Vagina (tissue), 2 donors: Measurements from ENCODE around the gene MOCS2. TPM values are rescaled to one million over a fixed set of nuclear protein-coding genes. Genes with fewer than 3 reads are reported as not detected.

Experiments used
- DNase-seq, 2 donors: peaks; one replicate each; pipeline ENCODE4 v3.0.0-alpha.2; 2017; ENCODE audit errors: extremely low spot score in 2 of 2
- H3K27ac ChIP-seq: fragments of 200-600 bp; sonication (generic); one replicate; pipeline ENCODE4 v1.5.1; 2019
- H3K27me3 ChIP-seq: fragments of 200-600 bp; sonication (generic); one replicate; pipeline ENCODE4 v1.5.1; 2019
- H3K36me3 ChIP-seq, 2 donors: fragments of 200-600 bp; sonication (generic); one replicate each; pipeline ENCODE4 v1.5.1; 2017 to 2019
- H3K4me1 ChIP-seq: fragments of 200-600 bp; sonication (generic); one replicate; pipeline ENCODE4 v1.5.1; 2019
- H3K4me3 ChIP-seq, 2 donors: fragments of 200-600 bp; sonication (generic); 1 replicate in 1 of 2; 2 replicates in 1 of 2; pipeline ENCODE4 v1.5.1; 2016 to 2019
- H3K9me3 ChIP-seq: fragments of 200-600 bp; sonication (generic); one replicate; pipeline ENCODE4 v1.5.1; 2019
- CTCF ChIP-seq, 3 experiments: fragments of 450-650 bp in 2 of 3; fragments of 200-600 bp in 1 of 3; sonication (generic) in 1 of 3; IDR thresholded peaks; one replicate each; pipeline ENCODE4 v1.5.1; 2017 to 2019; ENCODE audit warnings: antibody characterized with exemption in 3 of 3, mild to moderate bottlenecking in 2 of 3, moderate library complexity in 2 of 3
- POLR2A ChIP-seq, 2 donors: fragments of 450-650 bp; IDR thresholded peaks; one replicate each; pipeline ENCODE4 v1.6.1; 2017; ENCODE audit warnings: antibody characterized with exemption in 2 of 2, mild to moderate bottlenecking in 2 of 2, moderate library complexity in 2 of 2
- POLR2AphosphoS5 ChIP-seq, 2 donors: sonication (generic); formaldehyde crosslinking; IDR thresholded peaks; one replicate each; pipeline ENCODE4 v1.9.0; 2017; ENCODE audit warnings: antibody characterized with exemption in 2 of 2, mild to moderate bottlenecking in 2 of 2, low read depth in 1 of 2; ENCODE audit not compliant: insufficient read depth in 1 of 2
- intact Hi-C: fragments of 100-400 bp; cut with DNase I; formaldehyde crosslinking; loops from one replicate; pipeline ENCODE4 v1.15.1; 2023
- total RNA-seq: library from RNA; depleted of rRNA; stranded (reverse); fragments of >200 nt; gene quantifications from one replicate; pipeline ENCODE4 v1.2.3, GENCODE V29; 2016

The MOCS2 gene
- total RNA-seq, 1 donor from 2014 or later = 33.1 TPM

GRCh38 chr5:53128481-53128880 lies 18.9 kb upstream of the MOCS2 start:
- intact Hi-C loops = no loop called here

GRCh38 chr5:53127107-53127506 lies 17.6 kb upstream of the MOCS2 start:
- intact Hi-C loops = no loop called here
- TF ChIP-seq POLR2AphosphoS5 (IDR thresholded peaks at IDR 0.05; ENCODE audit: insufficient read depth in 1 of 2, low read depth in 1 of 2) (no peak), POLR2A (IDR thresholded peaks at IDR 0.05) (no peak), CTCF (IDR thresholded peaks at IDR 0.05) (no peak)
- no peaks in the 10 kb centered on the region for H3K9me3 ChIP-seq
- H3K4me1 ChIP-seq = no peaks in the 10 kb centered on the region
- no peak for DNase-seq
- H3K27ac ChIP-seq = no peak overlapping the region
- no peaks in the 10 kb centered on the region for H3K27me3 ChIP-seq
- H3K36me3 ChIP-seq = no peaks in the 10 kb centered on the region
- no peak overlapping the region for H3K4me3 ChIP-seq

More at GRCh38 chr5:53128481-53128880, 18.9 kb upstream of the MOCS2 start:
- Histone ChIP-seq H3K9me3 (no peaks in the 10 kb centered on the region), H3K27me3 (no peaks in the 10 kb centered on the region), H3K4me3 (no peak overlapping the region), H3K36me3 (no peaks in the 10 kb centered on the region), H3K4me1 (no peaks in the 10 kb centered on the region), H3K27ac (no peak overlapping the region)
- TF ChIP-seq POLR2AphosphoS5 (IDR thresholded peaks at IDR 0.05; ENCODE audit: insufficient read depth in 1 of 2, low read depth in 1 of 2) (no peak), POLR2A (IDR thresholded peaks at IDR 0.05) (no peak), CTCF (IDR thresholded peaks at IDR 0.05) (no peak)
- DNase-seq = no peak

GRCh38 chr5:53126521-53126920 lies 17.0 kb upstream of the MOCS2 start:
- intact Hi-C loops = no loop called here
- no peak overlapping the region for H3K4me3 ChIP-seq
- no peak for DNase-seq
- no peak for TF ChIP-seq POLR2AphosphoS5 (IDR thresholded peaks at IDR 0.05; ENCODE audit: insufficient read depth in 1 of 2, low read depth in 1 of 2)
- no peak for TF ChIP-seq POLR2A (IDR thresholded peaks at IDR 0.05)
- no peak for TF ChIP-seq CTCF (IDR thresholded peaks at IDR 0.05)
- H3K4me1 ChIP-seq = no peaks in the 10 kb centered on the region
- H3K9me3 ChIP-seq = no peaks in the 10 kb centered on the region
- H3K27ac ChIP-seq = no peak overlapping the region
- no peaks in the 10 kb centered on the region for H3K27me3 ChIP-seq
- no peaks in the 10 kb centered on the region for H3K36me3 ChIP-seq

GRCh38 chr5:53123702-53124101 lies 14.1 kb upstream of the MOCS2 start:
- H3K27me3 ChIP-seq = no peaks in the 10 kb centered on the region
- intact Hi-C loops = no loop called here
- H3K27ac ChIP-seq = no peak overlapping the region
- H3K4me1 ChIP-seq = no peaks in the 10 kb centered on the region
- no peak for TF ChIP-seq POLR2A (IDR thresholded peaks at IDR 0.05)
- TF ChIP-seq CTCF (IDR thresholded peaks at IDR 0.05) = no peak
- TF ChIP-seq POLR2AphosphoS5 (IDR thresholded peaks at IDR 0.05; ENCODE audit: insufficient read depth in 1 of 2, low read depth in 1 of 2) = no peak
- H3K36me3 ChIP-seq = no peaks in the 10 kb centered on the region
- H3K4me3 ChIP-seq = no peak overlapping the region
- no peak for DNase-seq
- H3K9me3 ChIP-seq = no peaks in the 10 kb centered on the region

- no peak overlapping the region for H3K27ac ChIP-seq
- DNase-seq = no peak
- intact Hi-C loops = no loop called here
These were observed 10.6 kb upstream of the MOCS2 start for GRCh38 chr5:53120165-53120564.

More at GRCh38 chr5:53120165-53120564, 10.6 kb upstream of the MOCS2 start:
- Histone ChIP-seq H3K27me3 (no peaks in the 10 kb centered on the region), H3K4me1 (no peaks in the 10 kb centered on the region), H3K36me3 (no peaks in the 10 kb centered on the region), H3K4me3 (no peak overlapping the region), H3K9me3 (no peaks in the 10 kb centered on the region)
- TF ChIP-seq POLR2AphosphoS5 (IDR thresholded peaks at IDR 0.05; ENCODE audit: insufficient read depth in 1 of 2, low read depth in 1 of 2) (no peak), CTCF (IDR thresholded peaks at IDR 0.05) (no peak), POLR2A (IDR thresholded peaks at IDR 0.05) (no peak)
